ENCODE results near the gene POU2F1.

GRCh38 chr1:167435484-167435883, 214.8 kb downstream of the POU2F1 start:
- TF ChIP-seq CTCF (IDR thresholded peaks at IDR 0.05) (no peak), EZH2 (IDR thresholded peaks at IDR 0.05) (no peak)

All from neural progenitor cell (in vitro differentiated cells).